ENCODE data around the gene NUMA1. TPM values are rescaled to one million over a fixed set of nuclear protein-coding genes. Genes with fewer than 3 reads are reported as not detected.

The NUMA1 gene
- polyA plus RNA-seq, 3 donors, result 4.1 to 91.2 (median 12.4) TPM

DNA sequence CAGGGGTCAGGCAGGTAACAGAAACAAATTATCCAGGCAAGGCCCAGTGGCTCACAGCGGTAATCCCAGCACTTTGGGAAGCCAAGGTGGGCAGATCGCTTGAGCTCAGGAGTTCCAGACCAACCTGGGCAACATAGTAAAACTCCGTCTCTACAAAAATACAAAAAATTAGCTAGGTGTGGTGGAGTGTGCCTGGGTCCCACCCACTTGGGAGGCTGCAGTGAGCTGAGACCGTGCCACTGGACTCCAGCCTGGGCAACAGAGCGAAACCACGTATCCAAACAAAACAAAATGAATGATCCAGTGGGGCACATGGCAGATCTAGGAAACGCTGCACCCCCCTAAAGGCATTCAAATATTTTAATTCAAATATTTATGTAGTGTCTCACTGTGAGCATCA lies 9.9 kb downstream of the NUMA1 start:
- Histone ChIP-seq H4K20me1 (ENCODE audit: insufficient read depth, low read length) (no peaks in the 10 kb centered on the region), H3K9me3 (replicated peaks in 1 of 2; ENCODE audit: control insufficient read depth in 1 of 2, insufficient read depth in 1 of 2, low read length in 2 of 2) (no peaks in the 10 kb centered on the region), H3K4me3 (replicated peaks in 1 of 3; ENCODE audit: low read depth in 2 of 3, low read length in 3 of 3) (peak overlapping the region in 1 of 3 experiments; percentile 61), H3K9ac (ENCODE audit: insufficient read depth, low read length, poor library complexity, severe bottlenecking) (peak overlapping the region; percentile 66), H3K36me3 (replicated peaks in 1 of 2; ENCODE audit: control insufficient read depth in 1 of 2, insufficient read depth in 2 of 2, low read length in 2 of 2) (peaks cover 5 to 20% of the 10 kb centered on the region in 2 donors), H3K27ac (ENCODE audit: low read depth in 1 of 2, low read length in 2 of 2) (peak overlapping the region; percentile 88 to 96), H3K27me3 (ENCODE audit: control insufficient read depth in 2 of 2, insufficient read depth in 2 of 2, low read length in 2 of 2) (no peaks in the 10 kb centered on the region), H3K4me2 (replicated peaks; ENCODE audit: extremely low read depth, low read length, poor library complexity, severe bottlenecking) (peak overlapping the region; percentile 79), H3K79me2 (ENCODE audit: insufficient read depth, low read length) (peaks cover 91% of the 10 kb centered on the region), H3K4me1 (ENCODE audit: control insufficient read depth in 1 of 2, insufficient read depth in 2 of 2, low read length in 2 of 2) (peaks cover 56 to 70% of the 10 kb centered on the region in 2 donors), H2AFZ (ENCODE audit: insufficient read depth, low read depth, low read length, poor library complexity, severe bottlenecking) (peak overlapping the region; percentile 65)
- Mint-ChIP-seq H3K9me3 (no peaks in the 10 kb centered on the region), H3K27ac (peak overlapping the region; percentile 97 to 99 (median 99)), H3K36me3 (peaks cover 12 to 22% of the 10 kb centered on the region in 2 donors), H3K4me1 (peaks cover 66% of the 10 kb centered on the region), H3K4me3 (peak overlapping the region; percentile 56 to 81), H3K27me3 (ENCODE audit: low read depth in 3 of 3) (no peaks in the 10 kb centered on the region)
- no CpG with 5 or more reads among the region's 7 CpGs for WGBS (ENCODE audit: insufficient coverage)
- DNase-seq, result no peak
- TF ChIP-seq, protein P1, sequence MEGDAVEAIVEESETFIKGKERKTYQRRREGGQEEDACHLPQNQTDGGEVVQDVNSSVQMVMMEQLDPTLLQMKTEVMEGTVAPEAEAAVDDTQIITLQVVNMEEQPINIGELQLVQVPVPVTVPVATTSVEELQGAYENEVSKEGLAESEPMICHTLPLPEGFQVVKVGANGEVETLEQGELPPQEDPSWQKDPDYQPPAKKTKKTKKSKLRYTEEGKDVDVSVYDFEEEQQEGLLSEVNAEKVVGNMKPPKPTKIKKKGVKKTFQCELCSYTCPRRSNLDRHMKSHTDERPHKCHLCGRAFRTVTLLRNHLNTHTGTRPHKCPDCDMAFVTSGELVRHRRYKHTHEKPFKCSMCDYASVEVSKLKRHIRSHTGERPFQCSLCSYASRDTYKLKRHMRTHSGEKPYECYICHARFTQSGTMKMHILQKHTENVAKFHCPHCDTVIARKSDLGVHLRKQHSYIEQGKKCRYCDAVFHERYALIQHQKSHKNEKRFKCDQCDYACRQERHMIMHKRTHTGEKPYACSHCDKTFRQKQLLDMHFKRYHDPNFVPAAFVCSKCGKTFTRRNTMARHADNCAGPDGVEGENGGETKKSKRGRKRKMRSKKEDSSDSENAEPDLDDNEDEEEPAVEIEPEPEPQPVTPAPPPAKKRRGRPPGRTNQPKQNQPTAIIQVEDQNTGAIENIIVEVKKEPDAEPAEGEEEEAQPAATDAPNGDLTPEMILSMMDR (IDR thresholded peaks at IDR 0.05), result no peak
- intact Hi-C loops (cut with micrococcal nuclease), result loop anchor here in 1 of 2 donors (2.0 kb wide), 1 partner anchor 20 kb away; no protein-coding TSS in a partner anchor

DNA sequence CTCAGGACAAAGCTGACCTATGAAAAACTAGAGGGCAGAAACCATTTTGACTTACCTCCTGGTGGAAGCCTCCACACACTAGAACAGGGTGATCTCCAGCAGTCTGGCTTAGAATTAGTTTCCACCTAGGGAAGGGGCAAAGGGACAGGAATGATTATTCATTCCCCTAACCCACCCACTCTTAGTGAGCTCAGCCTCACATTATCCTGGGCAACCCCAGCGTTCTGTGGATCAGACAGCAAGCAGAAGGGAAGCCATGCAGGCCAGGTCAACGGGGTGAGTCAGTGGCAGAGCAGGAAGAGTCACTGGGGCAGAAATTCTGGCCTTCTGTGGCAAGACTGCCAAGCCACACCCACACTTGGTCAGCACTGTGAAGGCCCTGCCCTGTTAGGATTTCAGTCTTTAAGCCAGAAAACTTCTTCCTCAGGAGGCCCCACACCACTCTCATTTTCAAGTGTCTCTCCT lies 10.5 kb downstream of the NUMA1 start:
- H3K9me3 Mint-ChIP-seq, result no peaks in the 10 kb centered on the region
- Histone ChIP-seq H3K79me2 (ENCODE audit: insufficient read depth, low read length) (peaks cover 91% of the 10 kb centered on the region), H3K27ac (ENCODE audit: low read depth in 1 of 2, low read length in 2 of 2) (peak overlapping the region; percentile 88 to 96), H3K9me3 (replicated peaks in 1 of 2; ENCODE audit: control insufficient read depth in 1 of 2, insufficient read depth in 1 of 2, low read length in 2 of 2) (no peaks in the 10 kb centered on the region), H3K4me3 (replicated peaks in 1 of 3; ENCODE audit: low read depth in 2 of 3, low read length in 3 of 3) (peak overlapping the region; percentile 0 to 61 (median 40)), H3K9ac (ENCODE audit: insufficient read depth, low read length, poor library complexity, severe bottlenecking) (peak overlapping the region; percentile 66), H4K20me1 (ENCODE audit: insufficient read depth, low read length) (no peaks in the 10 kb centered on the region), H3K4me1 (ENCODE audit: control insufficient read depth in 1 of 2, insufficient read depth in 2 of 2, low read length in 2 of 2) (peaks cover 50 to 64% of the 10 kb centered on the region in 2 donors), H2AFZ (ENCODE audit: insufficient read depth, low read depth, low read length, poor library complexity, severe bottlenecking) (peak overlapping the region; percentile 65), H3K27me3 (ENCODE audit: control insufficient read depth in 2 of 2, insufficient read depth in 2 of 2, low read length in 2 of 2) (no peaks in the 10 kb centered on the region), H3K36me3 (replicated peaks in 1 of 2; ENCODE audit: control insufficient read depth in 1 of 2, insufficient read depth in 2 of 2, low read length in 2 of 2) (peaks cover 5 to 22% of the 10 kb centered on the region in 2 donors), H3K4me2 (replicated peaks; ENCODE audit: extremely low read depth, low read length, poor library complexity, severe bottlenecking) (peak overlapping the region; percentile 79)
- H3K27me3 Mint-ChIP-seq (ENCODE audit: low read depth in 3 of 3), result no peaks in the 10 kb centered on the region
- peak overlapping the region; percentile 56 to 92 for H3K4me3 Mint-ChIP-seq
- H3K36me3 Mint-ChIP-seq, result peaks cover 13 to 22% of the 10 kb centered on the region in 2 donors
- peak; percentile 92 to 97 (median 96) for DNase-seq
- peaks cover 60% of the 10 kb centered on the region for H3K4me1 Mint-ChIP-seq
- H3K27ac Mint-ChIP-seq, result peak overlapping the region; percentile 97 to 99 (median 99)
- intact Hi-C loops (cut with micrococcal nuclease), result loop anchor here in 1 of 2 donors (2.0 to 5.0 kb wide), 2 partner anchors 21 to 38 kb away; no protein-coding TSS in a partner anchor
- TF ChIP-seq, protein P1 (IDR thresholded peaks at IDR 0.05), result no peak
- WGBS (ENCODE audit: insufficient coverage), result 0% methylated on average over 2 of the region's 2 CpGs
